HEK293T (cell line): ENCODE measurements around the gene ACTN4.

Experiments used
- BHLHE40 ChIP-seq: fragments of 450-650 bp; IDR thresholded peaks from 2 replicates; pipeline ENCODE4 v1.6.1; 2016; ENCODE audit warnings: mild to moderate bottlenecking, moderate library complexity, borderline replicate concordance
- ELF4 ChIP-seq: fragments of 450-650 bp; IDR thresholded peaks from 2 replicates; pipeline ENCODE4 v1.6.1; 2017; ENCODE audit warnings: antibody characterized with exemption
- FOXA1 ChIP-seq: fragments of 450-650 bp; IDR thresholded peaks from 2 replicates; pipeline ENCODE4 v1.6.1; 2016; ENCODE audit warnings: mild to moderate bottlenecking
- L3MBTL2 ChIP-seq: fragments of 450-650 bp; conservative IDR thresholded peaks from 2 replicates; pipeline ENCODE4 v1.6.1; 2016; ENCODE audit warnings: mild to moderate bottlenecking
- LEF1 ChIP-seq: fragments of 450-650 bp; IDR thresholded peaks from 2 replicates; pipeline ENCODE4 v1.6.1; 2017; ENCODE audit warnings: mild to moderate bottlenecking, borderline replicate concordance
- SP1 ChIP-seq: fragments of 450-650 bp; IDR thresholded peaks from 2 replicates; pipeline ENCODE4 v1.6.1; 2017
- SUZ12 ChIP-seq: fragments of 450-650 bp; IDR thresholded peaks from 2 replicates; pipeline ENCODE4 v1.6.1; 2016; ENCODE audit warnings: mild to moderate bottlenecking
- TARDBP ChIP-seq: fragments of 450-650 bp; IDR thresholded peaks from 2 replicates; pipeline ENCODE4 v1.6.1; 2016
- ZNF384 ChIP-seq: fragments of 450-650 bp; IDR thresholded peaks from 2 replicates; pipeline ENCODE4 v1.6.1; 2016

DNA sequence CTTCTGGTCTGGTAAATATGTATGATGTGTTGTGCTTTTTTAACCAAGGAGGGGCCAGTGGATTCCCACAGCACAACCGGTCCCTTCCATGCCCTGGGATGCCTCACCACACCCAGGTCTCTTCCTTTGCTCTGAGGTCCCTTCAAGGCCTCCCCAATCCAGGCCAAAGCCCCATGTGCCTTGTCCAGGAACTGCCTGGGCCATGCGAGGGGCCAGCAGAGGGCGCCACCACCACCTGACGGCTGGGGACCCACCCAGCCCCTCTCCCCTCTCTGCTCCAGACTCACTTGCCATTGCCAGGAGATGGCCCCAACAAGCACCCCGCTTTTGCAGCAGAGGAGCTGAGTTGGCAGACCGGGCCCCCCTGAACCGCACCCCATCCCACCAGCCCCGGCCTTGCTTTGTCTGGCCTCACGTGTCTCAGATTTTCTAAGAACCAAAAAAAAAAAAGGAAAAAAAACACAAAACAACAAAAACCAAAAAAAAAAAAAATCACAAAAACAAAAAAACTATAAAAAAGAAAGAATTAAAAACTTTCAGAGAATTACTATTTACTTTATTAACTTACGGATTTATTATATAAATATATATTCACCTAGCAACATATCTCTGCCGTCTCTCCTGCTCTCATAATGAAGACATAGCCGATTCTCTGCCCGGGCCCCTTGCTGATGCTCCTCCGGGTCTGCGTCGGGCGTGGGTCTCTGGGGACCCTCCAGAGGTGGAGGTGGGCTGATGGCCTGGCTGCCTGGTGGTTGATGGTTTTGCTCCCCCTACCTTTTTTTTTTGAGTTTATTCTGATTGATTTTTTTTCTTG is 82.4 kb downstream of the ACTN4 start:
- TF ChIP-seq SUZ12 (no peak), ZNF384 (no peak), ELF4 (no peak), SP1 (no peak), LEF1 (no peak), TARDBP (no peak), BHLHE40 (no peak), FOXA1 (no peak), L3MBTL2 (no peak)
